HG03378 (cell line): ENCODE measurements around the gene KIF18B.

Experiments used
- ATAC-seq: cut with Tn5 transposase; IDR thresholded peaks from one replicate; pipeline ENCODE4 v1.9.1; 2021; ENCODE audit warnings: mild to moderate bottlenecking, moderate library complexity; ENCODE audit not compliant: unreplicated experiment

The KIF18B gene

GRCh38 chr17:44921122-44921882 lies 26.3 kb downstream of the KIF18B start:
- no peak for ATAC-seq

DNA sequence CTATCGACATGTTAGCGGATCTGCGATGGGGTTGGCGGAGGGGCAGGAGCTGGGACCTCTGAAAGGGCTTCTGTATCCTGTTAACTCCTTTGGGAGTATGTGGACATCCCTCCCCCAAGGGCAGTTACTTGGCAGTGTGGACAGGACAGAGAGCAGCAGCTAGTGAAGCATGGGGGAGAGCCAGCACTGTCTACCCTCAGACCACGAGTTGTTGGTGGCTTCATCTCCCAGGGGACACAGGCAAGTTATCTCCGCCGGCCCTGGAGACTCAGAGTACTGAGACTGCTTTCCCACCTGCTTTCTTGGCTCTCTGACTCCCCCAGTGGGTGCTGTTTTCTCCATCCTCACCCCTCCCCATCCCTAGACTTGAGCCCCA lies 27.0 kb downstream of the KIF18B start:
- no peak for ATAC-seq

DNA sequence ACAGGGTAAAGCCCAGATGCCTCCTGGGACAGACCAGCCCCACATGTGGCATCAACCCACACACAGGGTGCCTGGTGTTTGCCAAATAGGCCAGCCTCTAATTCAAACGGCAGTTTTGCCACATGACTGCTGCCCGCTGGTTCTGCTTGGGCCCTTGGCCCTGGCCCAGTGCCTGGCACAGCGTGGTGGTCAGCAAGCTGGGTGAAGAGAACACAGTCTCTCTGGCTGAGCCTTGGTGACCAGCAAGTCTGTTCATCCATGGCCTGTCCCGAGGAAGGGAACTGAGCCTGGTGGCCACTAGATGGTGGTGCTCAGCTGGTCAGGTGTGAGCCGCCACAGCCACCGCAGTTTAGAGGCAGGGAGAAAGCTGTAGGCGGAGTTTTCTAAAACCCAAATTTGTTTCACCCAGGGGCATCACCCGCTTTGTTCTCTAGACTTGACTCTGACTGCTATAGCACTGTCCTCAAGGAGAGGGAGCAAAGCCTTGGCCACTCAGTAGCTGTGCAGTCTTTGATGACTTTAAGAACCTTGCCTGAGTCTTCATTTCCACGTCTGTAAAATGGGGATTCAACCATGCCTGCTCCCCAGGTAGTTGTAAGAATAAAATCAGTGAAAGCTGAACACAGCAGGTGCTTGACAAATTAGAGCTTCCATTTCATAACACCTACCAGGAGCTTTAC lies 27.5 kb downstream of the KIF18B start:
- peak; percentile 64 for ATAC-seq

DNA sequence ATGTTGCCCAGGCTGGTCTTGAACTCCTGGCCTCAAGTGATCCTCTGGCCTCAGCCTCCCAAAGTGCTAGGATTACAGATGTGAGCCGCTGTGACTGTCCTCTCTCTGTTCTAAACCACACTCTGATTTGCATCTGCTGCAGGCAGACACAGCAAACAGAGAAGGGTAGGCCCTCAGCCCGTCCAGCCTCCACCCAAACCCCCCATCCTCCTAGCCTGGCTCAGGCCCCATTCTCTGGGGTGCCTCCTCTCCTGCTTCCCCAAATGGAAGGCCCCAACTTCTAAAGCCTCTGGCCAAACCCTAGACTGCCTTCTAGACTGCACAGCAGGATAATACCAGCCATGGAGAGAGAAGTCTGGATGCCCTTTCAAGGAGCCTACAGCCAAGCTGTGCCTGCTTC lies 28.2 kb downstream of the KIF18B start:
- ATAC-seq: no peak

- no peak for ATAC-seq
Observed at GRCh38 chr17:44918006-44918405, 29.6 kb downstream of the KIF18B start.

DNA sequence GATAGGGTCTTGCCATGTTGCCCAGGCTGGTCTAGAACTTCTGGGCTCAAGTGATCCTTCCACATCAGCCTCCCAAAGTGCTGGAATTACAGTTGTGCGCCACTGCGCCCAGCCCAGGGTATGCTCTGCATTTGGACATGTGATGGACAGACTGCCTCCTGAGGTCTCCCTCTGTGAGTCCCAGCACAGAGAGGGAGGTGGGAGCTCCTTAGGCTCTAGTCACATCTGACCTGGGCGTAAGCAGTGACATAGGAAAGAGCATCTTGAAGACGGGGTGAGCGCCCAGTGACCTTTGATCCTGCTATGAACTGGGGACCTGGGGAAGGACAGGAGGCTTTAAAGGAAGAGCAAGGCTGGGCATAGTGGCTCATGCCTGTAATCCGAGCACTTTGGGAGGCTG lies 30.1 kb downstream of the KIF18B start:
- no peak for ATAC-seq

DNA sequence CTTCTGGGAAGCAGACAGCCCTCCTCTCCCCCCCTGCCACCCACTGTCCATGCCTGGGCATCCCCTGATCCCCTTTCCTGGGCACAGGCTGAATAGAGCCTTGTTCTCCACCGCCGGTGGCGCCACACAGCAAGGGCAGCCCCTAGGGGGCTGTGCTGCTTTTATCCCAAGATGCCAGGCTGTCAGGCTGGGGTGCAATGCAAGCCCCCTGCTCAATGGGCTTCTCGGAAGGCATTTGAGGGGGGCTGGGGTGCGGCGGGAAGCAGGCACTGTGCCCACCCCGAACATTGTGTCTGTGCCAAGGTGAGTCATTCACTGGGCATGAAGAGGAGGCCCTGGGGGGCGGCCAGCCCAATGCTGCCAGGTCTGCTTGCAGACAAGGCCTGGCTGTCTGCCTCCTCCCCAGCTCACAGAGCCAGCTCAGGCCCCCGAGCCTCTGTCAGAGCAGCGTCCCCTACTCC lies 30.8 kb downstream of the KIF18B start:
- no peak for ATAC-seq

- ATAC-seq: no peak
Observed at GRCh38 chr17:44915862-44916780, 31.5 kb downstream of the KIF18B start.

GRCh38 chr17:44915321-44915726 lies 32.2 kb downstream of the KIF18B start, which contains the start of gene GFAP:
TSS of gene GFAP (minus strand) at chr17:44915500. CDS start at chr17:44915486, 14 bp downstream.
- no peak for ATAC-seq

- ATAC-seq: no peak
Observed at GRCh38 chr17:44914698-44915271, 32.8 kb downstream of the KIF18B start.

GRCh38 chr17:44914148-44914547 lies 33.4 kb downstream of the KIF18B start:
- no peak for ATAC-seq

DNA sequence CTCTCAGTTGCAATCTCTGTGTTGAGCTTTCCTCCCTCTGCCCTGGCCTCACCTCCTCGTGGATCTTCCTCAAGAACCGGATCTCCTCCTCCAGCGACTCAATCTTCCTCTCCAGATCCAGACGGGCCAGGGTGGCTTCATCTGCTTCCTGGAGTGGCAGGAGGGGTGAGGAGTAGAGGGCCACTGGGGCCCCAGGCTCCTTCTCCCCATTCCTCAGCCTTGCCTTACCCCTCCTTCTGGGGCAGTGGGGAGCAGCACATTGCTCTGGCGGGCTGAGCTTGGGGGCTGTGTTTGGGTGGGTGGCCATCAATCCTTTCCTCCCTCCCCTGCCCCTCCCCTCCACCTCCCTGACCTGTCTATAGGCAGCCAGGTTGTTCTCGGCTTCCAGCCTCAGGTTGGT lies 33.9 kb downstream of the KIF18B start:
- ATAC-seq: no peak

DNA sequence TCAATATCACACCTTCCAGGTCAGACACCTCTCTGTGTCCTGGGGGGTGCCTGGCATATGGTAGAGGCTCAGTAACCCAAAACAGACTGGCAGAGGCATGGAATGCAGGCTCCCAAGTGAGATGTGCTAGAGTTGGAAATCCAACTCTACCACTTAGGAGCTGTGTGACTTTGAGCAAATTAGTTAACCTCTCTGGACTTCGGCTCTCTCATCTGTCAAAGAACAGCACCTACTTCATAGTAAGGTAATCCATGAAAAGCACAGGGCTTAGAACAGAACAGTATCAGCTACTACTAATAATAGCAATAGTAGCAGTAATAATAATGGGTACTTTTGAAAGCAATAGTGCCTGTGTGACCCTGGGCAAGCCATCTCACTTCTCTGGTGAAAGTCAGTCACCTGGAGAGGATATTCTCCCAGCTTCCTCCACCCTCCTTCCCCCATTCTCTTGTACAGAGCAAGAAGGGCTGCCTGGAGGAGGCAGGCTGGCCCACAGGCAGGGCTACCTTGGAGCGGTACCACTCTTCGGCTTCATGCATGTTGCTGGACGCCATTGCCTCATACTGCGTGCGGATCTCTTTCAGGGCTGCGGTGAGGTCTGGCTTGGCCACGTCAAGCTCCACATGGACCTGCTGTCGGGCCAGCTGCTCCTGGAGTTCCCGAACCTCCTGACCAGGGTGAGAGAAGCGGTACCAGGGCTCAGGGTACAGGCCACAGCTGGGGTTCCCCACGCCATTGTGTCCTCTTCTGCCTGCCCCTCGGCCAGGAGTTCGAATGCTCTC lies 34.6 kb downstream of the KIF18B start:
- ATAC-seq: no peak

DNA sequence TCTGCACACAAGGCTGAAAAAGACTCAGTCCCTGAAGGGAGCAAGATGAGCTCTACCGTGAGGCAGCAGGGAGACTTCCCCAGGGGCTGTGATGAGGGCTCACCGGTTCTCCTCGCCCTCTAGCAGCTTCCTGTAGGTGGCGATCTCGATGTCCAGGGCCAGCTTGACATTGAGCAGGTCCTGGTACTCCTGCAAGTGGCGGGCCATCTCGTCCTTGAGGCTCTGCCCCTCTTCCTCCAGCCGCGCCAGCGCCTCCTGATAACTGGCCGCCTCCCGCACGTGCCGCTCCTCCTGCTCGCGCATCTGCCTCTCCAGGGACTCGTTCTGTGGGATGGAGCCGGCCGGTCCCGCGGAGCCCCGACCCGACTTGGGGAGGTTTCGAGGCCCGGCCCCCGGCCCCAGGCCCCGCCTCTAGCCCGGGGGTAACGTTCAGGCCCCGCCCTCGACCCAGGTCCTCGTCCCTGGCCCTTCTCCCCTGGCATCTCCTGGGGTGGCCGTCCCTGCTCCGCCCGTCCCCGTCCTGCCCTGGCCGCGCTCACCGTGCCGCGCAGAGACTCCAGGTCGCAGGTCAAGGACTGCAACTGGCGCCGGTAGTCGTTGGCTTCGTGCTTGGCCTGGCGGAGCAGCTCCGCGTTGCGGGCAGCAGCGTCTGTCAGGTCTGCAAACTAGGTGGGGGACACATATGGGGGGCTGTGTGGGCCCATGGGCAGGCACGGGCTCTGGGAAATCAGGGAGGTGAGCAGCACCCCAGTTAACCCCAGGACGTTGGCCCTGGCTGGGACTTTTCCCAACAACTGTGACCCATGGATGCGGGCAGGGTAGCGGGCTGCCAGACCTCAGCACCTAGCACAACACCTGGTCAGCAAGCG lies 36.2 kb downstream of the KIF18B start:
- no peak for ATAC-seq

- ATAC-seq: no peak
Observed at GRCh38 chr17:44910231-44911106, 37.1 kb downstream of the KIF18B start.

DNA sequence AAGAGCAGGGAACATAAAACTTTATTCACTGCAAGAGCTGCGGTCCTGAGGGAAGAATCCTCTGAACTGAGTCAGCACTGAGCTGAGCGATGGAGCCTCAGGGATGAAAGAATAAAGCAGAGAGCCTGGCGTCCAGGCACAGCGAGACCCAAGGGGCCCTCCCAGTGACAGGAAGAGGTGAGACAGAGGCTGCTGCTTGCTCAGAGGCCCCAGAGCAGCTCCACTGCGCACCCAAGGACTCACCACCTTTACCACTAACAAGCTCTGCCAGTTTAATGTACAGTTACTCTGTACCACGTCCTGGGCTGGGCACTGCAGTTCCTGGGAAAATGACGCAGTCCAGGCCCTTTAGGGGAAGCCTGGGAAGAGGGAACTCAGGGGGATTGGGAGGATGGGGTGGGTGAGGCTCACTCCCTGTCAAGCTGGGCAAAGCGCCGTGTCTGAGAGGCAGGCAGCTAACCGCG lies 37.9 kb downstream of the KIF18B start:
- ATAC-seq: no peak

DNA sequence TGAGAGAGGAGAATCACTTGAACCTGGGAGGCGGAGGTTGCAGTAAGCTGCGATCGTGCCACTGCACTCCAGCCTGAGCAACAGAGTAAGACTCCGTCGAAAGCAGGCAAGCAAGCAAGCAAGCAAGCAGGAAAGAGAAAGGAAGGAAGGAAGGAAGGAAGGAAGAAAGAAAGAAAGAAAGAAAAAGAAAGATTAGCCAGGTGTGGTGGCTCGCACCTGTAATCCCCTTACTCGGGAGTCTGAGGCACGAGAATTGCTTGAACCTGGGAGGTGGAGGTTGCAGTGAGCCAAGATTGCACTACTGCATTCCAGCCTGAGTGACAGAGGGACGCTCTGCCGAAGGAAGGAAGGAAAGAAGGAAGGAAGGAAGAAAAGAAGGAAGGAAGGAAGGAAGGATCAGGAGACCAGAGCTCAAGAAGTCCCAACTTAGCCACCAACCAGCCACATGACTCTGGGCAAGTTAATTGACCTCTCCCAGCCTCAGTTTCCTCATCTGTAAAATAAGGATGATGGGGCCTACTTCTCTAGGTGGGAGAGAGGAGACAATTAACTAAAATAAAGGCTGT lies 38.7 kb downstream of the KIF18B start:
- no peak for ATAC-seq
